ENCODE measurements around the gene TMBIM1. TPM values are rescaled to one million over a fixed set of nuclear protein-coding genes. Genes with fewer than 3 reads are reported as not detected.

Gene TMBIM1
- total RNA-seq, 2 experiments from 2014 or later: 53.5 to 57.9 TPM

GRCh38 chr2:218298314-218298875 lies 6.1 kb upstream of the TMBIM1 start:
- Mint-ChIP-seq H3K27me3 (no peaks in the 10 kb centered on the region), H3K36me3 (ENCODE audit: low read depth) (no peaks in the 10 kb centered on the region), H3K9me3 (no peaks in the 10 kb centered on the region), H3K4me3 (no peak overlapping the region), H3K4me1 (ENCODE audit: low read depth) (peaks cover 12% of the 10 kb centered on the region), H3K27ac (no peak overlapping the region)
- intact Hi-C loops (cut with micrococcal nuclease): no loop called here
- POLR2A ChIA-PET: interaction anchor here (0.6 kb wide), 1 partner anchor 14 kb away, joined by 3 read pairs; no protein-coding TSS in a partner anchor
- no peak for DNase-seq
- CTCF ChIA-PET: interaction anchor here (1.1 to 3.3 kb wide), 3 partner anchors 11 to 98 kb away, joined by 3 to 26 read pairs (median 6); partner anchors contain the start of gene CATIP
- ATAC-seq: no peak
- no peak for TF ChIP-seq CTCF (IDR thresholded peaks at IDR 0.05)

GRCh38 chr2:218296847-218297246 lies 4.5 kb upstream of the TMBIM1 start:
- no peak for TF ChIP-seq CTCF (IDR thresholded peaks at IDR 0.05)
- intact Hi-C loops (cut with micrococcal nuclease): no loop called here
- ChIA-PET CTCF (interaction anchor here (2.1 to 8.8 kb wide), 2 partner anchors 23 to 59 kb away, joined by 8 to 125 read pairs; partner anchors contain the start of genes AAMP, CATIP and PNKD), POLR2A (interaction anchor here (1.2 kb wide), 1 partner anchor 10 kb away, joined by 3 read pairs; no protein-coding TSS in a partner anchor)
- ATAC-seq (no peak), DNase-seq (no peak)
- no peak overlapping the region for H3K4me3 Mint-ChIP-seq
- no peak overlapping the region for H3K27ac Mint-ChIP-seq
- H3K9me3 Mint-ChIP-seq: no peaks in the 10 kb centered on the region
- peaks cover 22% of the 10 kb centered on the region for H3K4me1 Mint-ChIP-seq (ENCODE audit: low read depth)
- H3K36me3 Mint-ChIP-seq (ENCODE audit: low read depth): no peaks in the 10 kb centered on the region
- no peaks in the 10 kb centered on the region for H3K27me3 Mint-ChIP-seq

GRCh38 chr2:218296200-218296599 lies 3.9 kb upstream of the TMBIM1 start:
- no peak overlapping the region for H3K27ac Mint-ChIP-seq
- DNase-seq (no peak), ATAC-seq (no peak)
- intact Hi-C loops (cut with micrococcal nuclease): no loop called here
- CTCF ChIA-PET: interaction anchor here (1.2 to 8.8 kb wide), 3 partner anchors 10 to 60 kb away, joined by 3 to 125 read pairs (median 8); partner anchors contain the start of genes AAMP, CATIP and PNKD
- TF ChIP-seq CTCF (IDR thresholded peaks at IDR 0.05): no peak
- H3K9me3 Mint-ChIP-seq: no peaks in the 10 kb centered on the region
- no peak overlapping the region for H3K4me3 Mint-ChIP-seq
- H3K4me1 Mint-ChIP-seq (ENCODE audit: low read depth): peaks cover 18% of the 10 kb centered on the region
- POLR2A ChIA-PET: interaction anchor here (1.2 kb wide), 1 partner anchor 9 kb away, joined by 3 read pairs; no protein-coding TSS in a partner anchor
- H3K27me3 Mint-ChIP-seq: no peaks in the 10 kb centered on the region
- H3K36me3 Mint-ChIP-seq (ENCODE audit: low read depth): no peaks in the 10 kb centered on the region

GRCh38 chr2:218295029-218295428 lies 2.7 kb upstream of the TMBIM1 start:
- H3K4me3 Mint-ChIP-seq: no peak overlapping the region
- CTCF ChIA-PET: interaction anchor here (0.8 to 8.8 kb wide), 5 partner anchors 8 to 61 kb away, joined by 3 to 125 read pairs (median 3); partner anchors contain the start of genes AAMP, CATIP and PNKD

More at GRCh38 chr2:218295029-218295428, 2.7 kb upstream of the TMBIM1 start:
- POLR2A ChIA-PET: interaction anchor here (0.5 to 1.1 kb wide), 3 partner anchors 11 to 93 kb away, joined by 3 to 6 read pairs (median 3); no protein-coding TSS in a partner anchor
- DNase-seq: no peak
- ATAC-seq: no peak
- Mint-ChIP-seq H3K27me3 (no peaks in the 10 kb centered on the region), H3K9me3 (no peaks in the 10 kb centered on the region), H3K4me1 (ENCODE audit: low read depth) (peaks cover 28% of the 10 kb centered on the region), H3K36me3 (ENCODE audit: low read depth) (no peaks in the 10 kb centered on the region), H3K27ac (no peak overlapping the region)
- no peak for TF ChIP-seq CTCF (IDR thresholded peaks at IDR 0.05)
- intact Hi-C loops (cut with micrococcal nuclease): no loop called here
